Astrocyte (in vitro differentiated cells and primary cell): ENCODE data around the gene THSD7B. TPM values are rescaled to one million over a fixed set of nuclear protein-coding genes. Genes with fewer than 3 reads are reported as not detected.

Source experiments
- DNase-seq: peaks from one replicate; pipeline ENCODE4 v3.0.0-alpha.2; 2010; ENCODE audit warnings: low read depth
- FAIRE-seq: peaks from 2 replicates; lab custom pipeline; 2011; peaks lifted over from hg19 to GRCh38; lab: Jason Lieb, UNC
- H2AFZ ChIP-seq: 2 replicates; pipeline ENCODE4 v1.6.0; 2012; ENCODE audit warnings: low read depth, low read length, inconsistent platforms
- H3K27ac ChIP-seq: 2 replicates; pipeline ENCODE4 v1.5.1; 2011; ENCODE audit warnings: low read depth, low read length, inconsistent platforms
- H3K27me3 ChIP-seq: 2 replicates; pipeline ENCODE4 v1.6.0; 2011; ENCODE audit warnings: low read length, inconsistent platforms; ENCODE audit not compliant: insufficient read depth
- H3K36me3 ChIP-seq: 2 replicates; pipeline ENCODE4 v1.5.1; 2011; ENCODE audit warnings: low read length, inconsistent platforms; ENCODE audit not compliant: insufficient read depth
- H3K4me1 ChIP-seq: 2 replicates; pipeline ENCODE4 v1.5.1; 2011; ENCODE audit warnings: low read length, inconsistent platforms; ENCODE audit not compliant: insufficient read depth
- H3K4me2 ChIP-seq: 2 replicates; pipeline ENCODE4 v1.6.0; 2012; ENCODE audit warnings: low read length, inconsistent platforms
- H3K4me3 ChIP-seq: 2 replicates; pipeline ENCODE4 v1.5.1; 2011; ENCODE audit warnings: low read depth, mild to moderate bottlenecking, low read length, inconsistent platforms; ENCODE audit not compliant: insufficient read depth
- H3K79me2 ChIP-seq: 2 replicates; pipeline ENCODE4 v1.6.0; 2012; ENCODE audit warnings: mild to moderate bottlenecking, low read length, inconsistent platforms; ENCODE audit not compliant: insufficient read depth
- H3K9ac ChIP-seq: 2 replicates; pipeline ENCODE4 v1.6.0; 2012; ENCODE audit warnings: mild to moderate bottlenecking, low read length, inconsistent platforms
- H3K9me3 ChIP-seq: 2 replicates; pipeline ENCODE4 v1.5.1; 2012; ENCODE audit warnings: low read depth, mild to moderate bottlenecking, low read length, inconsistent platforms; ENCODE audit not compliant: insufficient read depth
- H4K20me1 ChIP-seq: 2 replicates; pipeline ENCODE4 v1.6.0; 2012; ENCODE audit warnings: low read length, inconsistent platforms; ENCODE audit not compliant: insufficient read depth
- H3K27ac Mint-ChIP-seq: one replicate; pipeline ENCODE4 v1.8.0; 2021; ENCODE audit warnings: mild to moderate bottlenecking, mixed read lengths; ENCODE audit not compliant: unreplicated experiment
- H3K27me3 Mint-ChIP-seq: one replicate; pipeline ENCODE4 v1.8.0; 2021; ENCODE audit warnings: low read depth, mixed read lengths; ENCODE audit not compliant: unreplicated experiment
- H3K36me3 Mint-ChIP-seq: one replicate; pipeline ENCODE4 v1.8.0; 2021; ENCODE audit warnings: low read depth, mixed read lengths; ENCODE audit not compliant: unreplicated experiment
- H3K4me1 Mint-ChIP-seq: one replicate; pipeline ENCODE4 v1.8.0; 2021; ENCODE audit warnings: low read depth, mixed read lengths; ENCODE audit not compliant: unreplicated experiment
- H3K4me3 Mint-ChIP-seq: one replicate; pipeline ENCODE4 v1.8.0; 2021; ENCODE audit warnings: mild to moderate bottlenecking, moderate library complexity, mixed read lengths; ENCODE audit not compliant: unreplicated experiment
- H3K9me3 Mint-ChIP-seq: one replicate; pipeline ENCODE4 v1.8.0; 2021; ENCODE audit warnings: mild to moderate bottlenecking, mixed read lengths; ENCODE audit not compliant: unreplicated experiment
- EZH2 ChIP-seq: IDR thresholded peaks from 2 replicates; pipeline ENCODE4 v1.6.1; 2012; ENCODE audit warnings: mild to moderate bottlenecking, low read length, inconsistent platforms; ENCODE audit not compliant: insufficient read depth
- total RNA-seq: library from RNA; stranded (reverse); gene quantifications from 2 replicates; pipeline ENCODE4 v1.2.1, GENCODE V29; 2021
- TF ChIP-seq, protein P1 (sequence below): IDR thresholded peaks from 2 replicates; pipeline ENCODE4 v1.5.1; 2011; ENCODE audit warnings: low read depth, mild to moderate bottlenecking, inconsistent platforms, low read length, moderate library complexity; ENCODE audit not compliant: insufficient read depth

THSD7B gene
- total RNA-seq, 1 donor from 2014 or later: 0.18 TPM

DNA sequence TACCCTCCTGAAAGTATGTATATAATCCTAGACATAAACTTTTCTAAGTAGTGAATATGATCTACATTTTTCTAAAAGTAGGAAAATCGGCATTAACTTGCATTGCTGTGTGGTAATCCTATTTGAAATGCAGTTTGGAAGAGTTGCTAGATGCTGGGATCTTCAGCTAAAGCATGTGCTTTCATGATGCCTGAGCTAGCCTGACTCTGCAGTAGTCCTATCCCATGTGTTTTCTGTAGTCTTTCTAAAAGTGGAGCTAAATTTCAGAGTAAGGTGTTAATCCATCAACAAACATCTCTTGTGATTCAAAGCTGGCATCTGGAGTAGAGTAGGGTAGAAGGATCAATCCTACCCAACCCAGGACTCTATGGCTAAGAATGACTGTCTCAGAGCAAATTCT lies 229.4 kb downstream of the THSD7B start:
- Histone ChIP-seq H3K4me3 (no peak overlapping the region), H3K4me2 (no peak overlapping the region), H3K9ac (no peak overlapping the region), H4K20me1 (no peaks in the 10 kb centered on the region), H3K36me3 (no peaks in the 10 kb centered on the region), H3K79me2 (no peaks in the 10 kb centered on the region), H3K9me3 (no peaks in the 10 kb centered on the region), H3K27ac (no peak overlapping the region), H3K4me1 (peaks cover 3% of the 10 kb centered on the region), H3K27me3 (no peaks in the 10 kb centered on the region), H2AFZ (no peak overlapping the region)
- peaks cover 4% of the 10 kb centered on the region for H3K4me1 Mint-ChIP-seq
- no peak for TF ChIP-seq EZH2
- TF ChIP-seq, protein P1, sequence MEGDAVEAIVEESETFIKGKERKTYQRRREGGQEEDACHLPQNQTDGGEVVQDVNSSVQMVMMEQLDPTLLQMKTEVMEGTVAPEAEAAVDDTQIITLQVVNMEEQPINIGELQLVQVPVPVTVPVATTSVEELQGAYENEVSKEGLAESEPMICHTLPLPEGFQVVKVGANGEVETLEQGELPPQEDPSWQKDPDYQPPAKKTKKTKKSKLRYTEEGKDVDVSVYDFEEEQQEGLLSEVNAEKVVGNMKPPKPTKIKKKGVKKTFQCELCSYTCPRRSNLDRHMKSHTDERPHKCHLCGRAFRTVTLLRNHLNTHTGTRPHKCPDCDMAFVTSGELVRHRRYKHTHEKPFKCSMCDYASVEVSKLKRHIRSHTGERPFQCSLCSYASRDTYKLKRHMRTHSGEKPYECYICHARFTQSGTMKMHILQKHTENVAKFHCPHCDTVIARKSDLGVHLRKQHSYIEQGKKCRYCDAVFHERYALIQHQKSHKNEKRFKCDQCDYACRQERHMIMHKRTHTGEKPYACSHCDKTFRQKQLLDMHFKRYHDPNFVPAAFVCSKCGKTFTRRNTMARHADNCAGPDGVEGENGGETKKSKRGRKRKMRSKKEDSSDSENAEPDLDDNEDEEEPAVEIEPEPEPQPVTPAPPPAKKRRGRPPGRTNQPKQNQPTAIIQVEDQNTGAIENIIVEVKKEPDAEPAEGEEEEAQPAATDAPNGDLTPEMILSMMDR: no peak
- no peak overlapping the region for H3K27ac Mint-ChIP-seq
- H3K9me3 Mint-ChIP-seq: no peaks in the 10 kb centered on the region
- H3K27me3 Mint-ChIP-seq: peaks cover 2% of the 10 kb centered on the region
- no peak overlapping the region for H3K4me3 Mint-ChIP-seq
- DNase-seq (no peak), FAIRE-seq (no peak)
- H3K36me3 Mint-ChIP-seq: no peaks in the 10 kb centered on the region

DNA sequence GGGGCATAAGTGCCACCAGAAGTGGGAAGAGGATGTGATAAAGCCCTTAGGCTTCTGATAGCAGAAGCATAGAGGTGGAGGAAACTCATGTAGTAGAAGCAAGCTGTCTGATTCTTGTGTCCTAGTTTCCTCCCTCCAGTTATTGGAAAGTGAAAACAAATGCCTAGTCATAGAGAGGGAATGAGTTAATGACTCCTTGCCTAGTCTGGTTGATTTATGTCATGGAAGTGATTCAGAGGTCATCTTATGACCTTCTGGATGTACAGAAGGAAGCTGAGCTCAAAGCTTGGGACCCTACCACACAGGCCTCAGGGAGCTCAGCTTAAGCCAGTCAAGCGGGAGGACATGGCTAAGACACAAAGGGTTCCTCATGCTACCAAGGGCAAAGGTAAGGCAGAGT lies 232.2 kb downstream of the THSD7B start:
- Mint-ChIP-seq H3K9me3 (no peaks in the 10 kb centered on the region), H3K36me3 (no peaks in the 10 kb centered on the region), H3K4me3 (no peak overlapping the region), H3K4me1 (peaks cover 4% of the 10 kb centered on the region), H3K27ac (peak overlapping the region; percentile 73), H3K27me3 (peaks cover 2% of the 10 kb centered on the region)
- Histone ChIP-seq H3K27me3 (no peaks in the 10 kb centered on the region), H3K4me2 (no peak overlapping the region), H4K20me1 (no peaks in the 10 kb centered on the region), H2AFZ (no peak overlapping the region), H3K4me1 (peaks cover 3% of the 10 kb centered on the region), H3K9ac (no peak overlapping the region), H3K36me3 (no peaks in the 10 kb centered on the region), H3K9me3 (no peaks in the 10 kb centered on the region), H3K27ac (no peak overlapping the region), H3K4me3 (no peak overlapping the region), H3K79me2 (no peaks in the 10 kb centered on the region)
- TF ChIP-seq, protein P1: no peak
- no peak for TF ChIP-seq EZH2
- no peak for FAIRE-seq
- peak; percentile 0 for DNase-seq

DNA sequence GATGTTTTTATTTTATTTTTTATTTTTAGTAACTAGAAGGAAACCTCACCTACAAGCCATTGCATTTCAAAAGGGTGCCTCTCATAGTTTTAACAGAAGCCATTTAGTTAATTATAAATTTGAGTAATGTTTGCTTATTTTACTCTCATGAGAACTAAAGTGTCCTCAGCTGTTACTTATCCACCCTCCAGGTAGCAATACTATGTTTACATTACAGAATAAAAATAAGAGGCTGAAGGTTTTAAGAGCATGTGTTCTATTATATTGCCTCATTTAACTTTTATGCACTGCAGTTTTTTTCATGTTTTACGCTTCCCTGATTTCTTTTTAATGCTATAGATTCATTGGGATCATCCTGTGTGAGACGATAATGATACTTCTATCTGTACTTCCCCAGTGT lies 235.5 kb downstream of the THSD7B start:
- DNase-seq: no peak
- H3K9me3 Mint-ChIP-seq: no peaks in the 10 kb centered on the region
- Histone ChIP-seq H3K4me2 (no peak overlapping the region), H3K9ac (no peak overlapping the region), H3K36me3 (no peaks in the 10 kb centered on the region), H3K4me3 (no peak overlapping the region), H3K9me3 (no peaks in the 10 kb centered on the region), H3K79me2 (no peaks in the 10 kb centered on the region), H3K4me1 (peaks cover 3% of the 10 kb centered on the region), H3K27me3 (no peaks in the 10 kb centered on the region), H4K20me1 (no peaks in the 10 kb centered on the region), H2AFZ (no peak overlapping the region), H3K27ac (no peak overlapping the region)
- H3K36me3 Mint-ChIP-seq: no peaks in the 10 kb centered on the region
- no peak overlapping the region for H3K27ac Mint-ChIP-seq
- no peak for TF ChIP-seq EZH2
- TF ChIP-seq, protein P1: no peak
- H3K4me1 Mint-ChIP-seq: peaks cover 8% of the 10 kb centered on the region
- no peak for FAIRE-seq
- H3K4me3 Mint-ChIP-seq: no peak overlapping the region
- no peaks in the 10 kb centered on the region for H3K27me3 Mint-ChIP-seq
